Aorta (tissue), 4 donors: ENCODE results near the gene CMAS. TPM values are rescaled to one million over a fixed set of nuclear protein-coding genes. Genes with fewer than 3 reads are reported as not detected.

ENCODE experiments used
- polyA plus RNA-seq, 2 donors: library from polyadenylated mRNA; stranded (reverse); fragments of 200-250 nt; gene quantifications; one replicate each; pipeline ENCODE4 v1.2.3, GENCODE V29; 2013
- total RNA-seq, 2 donors: library from RNA; stranded (reverse); fragmentation: NEBNext Ultra II Directional; extraction: Animal tissue kit (Norgen Biotek cat#: 25700); gene quantifications; one replicate each; pipeline ENCODE4 v1.2.1, GENCODE V29; 2021
- donor health status: healthy with polysubstance abuse.
- donor health status: Bipolar disorder and iron deficiency.
- donor health status: DM: no; HTN: no; CAD: no.
- donor health status: DM: yes; HTN: yes; CAD: no.

CMAS gene
- total and polyA plus RNA-seq, 4 donors, result 31.3 to 71.5 (median 36.0) TPM

Other genes starting within 250 kb of the CMAS start
- gene ABCC9, start 104.8 kb upstream of the CMAS start, total RNA-seq, result 100 to 1,000 TPM in 1 of 2 donors, 10 to 100 TPM in 1; 47.9 to 157 TPM
- gene ABCC9, start 104.8 kb upstream of the CMAS start, polyA plus RNA-seq, result 1 to 10 TPM in 1 of 2 donors, under 1 TPM in 1; 0.69 to 1.1 TPM